ENCODE measurements around the gene VNN1.

The VNN1 gene, protein sequence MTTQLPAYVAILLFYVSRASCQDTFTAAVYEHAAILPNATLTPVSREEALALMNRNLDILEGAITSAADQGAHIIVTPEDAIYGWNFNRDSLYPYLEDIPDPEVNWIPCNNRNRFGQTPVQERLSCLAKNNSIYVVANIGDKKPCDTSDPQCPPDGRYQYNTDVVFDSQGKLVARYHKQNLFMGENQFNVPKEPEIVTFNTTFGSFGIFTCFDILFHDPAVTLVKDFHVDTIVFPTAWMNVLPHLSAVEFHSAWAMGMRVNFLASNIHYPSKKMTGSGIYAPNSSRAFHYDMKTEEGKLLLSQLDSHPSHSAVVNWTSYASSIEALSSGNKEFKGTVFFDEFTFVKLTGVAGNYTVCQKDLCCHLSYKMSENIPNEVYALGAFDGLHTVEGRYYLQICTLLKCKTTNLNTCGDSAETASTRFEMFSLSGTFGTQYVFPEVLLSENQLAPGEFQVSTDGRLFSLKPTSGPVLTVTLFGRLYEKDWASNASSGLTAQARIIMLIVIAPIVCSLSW
- total RNA-seq, result 0 reads per million in 4 donors

DNA sequence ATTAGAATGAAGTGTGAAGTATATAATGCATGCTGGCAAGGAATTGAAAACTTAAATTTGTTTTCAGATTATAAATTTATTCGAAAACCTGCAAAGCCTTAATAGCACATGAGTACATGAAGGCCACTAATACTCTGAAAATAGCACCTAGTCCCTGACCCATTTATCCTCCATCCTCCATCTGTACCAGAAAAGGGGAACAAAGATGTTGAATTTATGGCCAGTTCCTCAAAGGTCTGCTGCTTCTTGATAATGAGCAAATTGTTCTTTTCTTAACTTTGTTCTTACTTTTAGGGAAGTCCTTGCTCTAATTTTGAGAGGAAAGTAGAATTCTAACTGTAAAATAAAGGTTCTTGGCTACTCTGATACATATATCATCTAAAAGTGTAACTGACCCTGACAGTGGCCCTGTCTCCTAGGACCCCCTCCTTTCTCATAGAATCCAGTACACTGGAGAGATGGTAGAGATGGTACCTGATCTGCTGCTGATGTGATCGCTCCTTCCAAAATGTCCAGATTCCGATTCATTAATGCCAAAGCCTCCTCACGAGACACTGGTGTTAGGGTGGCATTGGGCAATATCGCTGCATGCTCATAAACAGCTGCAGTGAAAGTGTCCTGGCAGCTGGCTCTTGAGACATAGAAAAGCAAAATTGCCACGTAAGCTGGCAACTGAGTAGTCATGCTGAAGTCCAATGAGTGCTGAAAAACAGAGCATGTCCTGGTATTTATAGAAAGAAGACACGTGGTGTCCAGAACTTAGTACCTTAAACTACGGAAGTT is at the start of gene VNN1:
Gene VNN1, minus strand, starts transcription at position 704 of the 783 bp plus-strand sequence. Its CDS starts 20 bp downstream, at position 684.
- no peak for DNase-seq

DNA sequence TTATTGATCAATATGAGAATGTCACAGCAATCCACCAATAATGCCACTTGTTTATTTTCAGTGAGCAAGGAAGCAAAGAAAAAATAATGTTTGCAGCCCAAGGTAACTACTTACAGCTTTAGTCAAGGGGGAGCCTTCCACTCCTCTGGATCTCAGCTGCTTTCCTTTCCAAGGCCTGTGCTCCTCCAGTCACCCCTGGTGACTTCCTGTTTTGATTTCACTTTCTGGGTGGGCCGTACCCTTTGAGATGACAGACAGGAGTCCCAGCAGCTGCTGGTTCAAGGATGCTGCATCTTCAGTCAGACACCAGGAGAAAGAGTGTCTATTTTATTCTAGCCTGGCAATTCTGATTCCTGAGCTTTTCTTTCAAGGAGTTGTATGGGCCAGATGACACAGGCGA is 49.4 kb upstream of the VNN1 start:
- peak in 3 of 5 donors; percentile 3 to 71 (median 22) for DNase-seq

DNA sequence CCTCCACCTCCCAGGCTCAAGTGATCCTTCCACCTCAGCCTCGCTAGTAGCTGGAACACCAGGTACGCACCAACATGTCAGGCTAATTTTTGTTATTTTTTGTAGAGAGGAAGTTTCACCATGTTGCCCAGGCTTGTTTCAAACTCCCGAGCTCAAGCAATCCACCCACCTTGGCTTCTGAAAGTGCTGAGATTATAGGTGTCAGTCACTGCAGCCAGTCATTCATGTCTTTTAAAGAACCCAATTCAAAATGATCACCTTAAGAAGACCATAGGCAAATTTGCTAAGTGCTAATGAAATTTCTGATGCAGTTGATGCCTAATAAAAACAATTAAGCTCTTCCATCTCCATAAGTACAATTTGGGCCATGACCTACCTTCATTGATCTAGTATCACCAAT is 46.4 kb upstream of the VNN1 start:
- no peak for DNase-seq

GRCh38 chr6:132758689-132759088 is 44.8 kb upstream of the VNN1 start:
- no peak for DNase-seq

- no peak for DNase-seq
Measured at GRCh38 chr6:132752255-132752654, 38.4 kb upstream of the VNN1 start.

GRCh38 chr6:132751828-132752227 is 38.0 kb upstream of the VNN1 start:
- DNase-seq, result no peak

GRCh38 chr6:132751306-132751705 is 37.5 kb upstream of the VNN1 start:
- DNase-seq, result peak in 1 of 5 donors; percentile 68

GRCh38 chr6:132750455-132751248 is 36.8 kb upstream of the VNN1 start:
- peak in 1 of 5 donors; percentile 63 for DNase-seq

GRCh38 chr6:132749111-132749510 is 35.3 kb upstream of the VNN1 start:
- DNase-seq, result peak in 1 of 5 donors; percentile 88

DNA sequence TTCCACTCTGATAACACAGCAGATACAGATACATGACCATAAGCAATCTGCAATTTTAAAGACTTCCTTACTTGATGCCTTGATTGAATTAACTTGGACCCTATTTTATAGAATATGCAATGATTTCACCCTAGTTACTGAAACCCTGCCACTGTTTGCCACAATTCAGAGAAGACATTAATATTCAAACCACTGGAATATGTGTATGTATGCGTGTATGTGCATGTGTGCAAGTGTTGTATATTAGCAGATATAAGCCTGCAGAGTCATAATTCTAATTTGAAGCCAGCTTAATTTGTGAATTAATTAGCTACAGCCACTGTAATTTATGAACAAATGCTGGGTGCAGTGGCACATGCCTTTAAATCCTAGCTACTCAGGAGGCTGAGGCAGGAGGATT is 34.6 kb upstream of the VNN1 start:
- no peak for DNase-seq

DNA sequence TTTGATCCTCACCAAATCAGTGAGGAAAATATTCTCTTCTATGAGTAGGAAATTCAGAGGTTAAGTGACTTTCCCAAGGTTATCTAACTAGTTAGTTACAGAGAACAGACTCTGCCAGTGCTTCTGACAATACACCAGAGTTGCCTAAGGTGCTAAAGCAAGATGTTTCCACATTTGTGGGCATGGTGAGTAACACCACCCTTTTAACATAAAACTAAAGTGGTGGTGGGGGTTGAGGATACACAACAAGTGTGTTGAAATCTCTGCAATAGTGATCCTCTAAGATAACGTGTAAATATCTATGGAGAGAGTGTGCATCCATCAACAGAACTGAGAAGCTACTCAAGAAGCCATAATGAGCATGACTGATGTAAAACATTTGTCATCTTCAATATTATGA is 32.2 kb upstream of the VNN1 start:
- DNase-seq, result no peak

DNA sequence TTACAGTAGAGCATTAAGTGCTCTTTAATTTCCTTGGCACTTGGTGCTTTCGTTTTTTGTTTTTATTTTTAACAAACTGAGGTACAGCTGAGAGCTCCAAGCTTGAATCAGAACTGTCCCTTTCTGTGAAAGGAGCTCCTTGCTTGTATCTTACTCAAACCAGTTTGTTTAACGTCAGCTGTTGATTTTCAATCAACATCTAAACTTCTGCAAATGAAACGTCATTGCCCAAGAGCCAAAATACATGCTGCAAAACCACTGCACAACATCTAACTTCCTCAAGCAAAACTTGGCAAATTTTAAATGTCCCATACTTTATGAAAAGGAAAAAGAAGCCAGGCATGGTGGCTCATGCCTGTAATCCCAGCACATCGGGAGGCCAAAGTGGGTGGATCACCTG is 28.6 kb upstream of the VNN1 start:
- DNase-seq, result no peak

DNA sequence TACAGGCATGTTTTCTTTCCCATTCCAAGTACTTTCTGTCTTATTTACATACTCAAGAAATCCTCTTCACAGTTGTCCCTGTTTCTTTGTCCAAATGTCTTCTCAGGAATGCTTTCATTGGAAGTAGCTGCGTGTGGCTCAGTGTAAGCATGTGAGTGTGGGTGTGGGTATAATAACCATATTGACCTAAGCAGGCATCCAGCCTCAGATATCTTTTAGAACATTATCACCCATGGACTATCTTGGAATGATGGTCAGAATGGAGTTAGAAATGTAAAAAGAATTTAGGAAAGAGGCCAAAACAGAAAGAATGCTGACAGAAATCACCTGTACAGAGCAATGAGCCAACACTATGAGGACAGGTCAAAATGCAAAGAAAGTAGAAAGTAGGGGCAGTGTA is 27.4 kb upstream of the VNN1 start:
- DNase-seq, result no peak

DNA sequence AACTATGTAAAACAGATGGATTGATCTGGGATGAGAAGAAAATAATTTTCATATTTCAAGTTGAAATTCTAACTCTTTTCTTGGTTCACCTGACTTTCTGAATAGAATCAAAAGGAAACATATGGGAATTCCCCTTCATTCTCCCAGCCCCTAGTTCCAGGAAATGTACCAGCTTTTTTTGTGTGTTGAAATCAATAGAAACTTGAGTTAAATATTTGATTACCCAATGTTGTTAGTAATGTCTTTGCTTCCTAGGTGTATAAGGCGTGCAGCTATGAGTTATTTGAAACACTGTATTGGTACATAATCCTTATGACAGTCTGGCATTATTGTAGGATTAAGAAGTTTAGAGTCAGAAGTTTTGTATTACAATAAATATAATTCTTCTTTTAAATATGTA is 22.4 kb upstream of the VNN1 start:
- peak in 1 of 5 donors; percentile 56 for DNase-seq

GRCh38 chr6:132734694-132735236 is 20.9 kb upstream of the VNN1 start:
- DNase-seq, result no peak

GRCh38 chr6:132733814-132734213 is 20.0 kb upstream of the VNN1 start:
- no peak for DNase-seq

DNA sequence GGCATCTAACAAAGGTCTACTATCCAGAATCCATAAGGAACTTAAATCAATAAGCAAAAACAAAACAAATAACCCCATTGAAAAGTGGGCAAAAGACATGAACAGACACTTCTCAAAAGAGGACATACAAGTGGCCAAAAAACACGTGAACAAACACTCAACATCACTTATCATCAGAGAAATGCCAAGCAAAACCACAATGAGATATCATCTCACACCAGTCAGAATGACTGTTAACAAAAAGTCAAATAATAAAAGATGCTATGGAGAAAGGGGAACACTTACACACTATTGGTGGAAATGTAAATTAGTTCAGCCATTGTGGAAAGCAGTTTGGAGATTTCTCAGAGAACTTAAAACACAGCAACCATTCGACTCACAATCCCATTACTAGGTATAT is 19.4 kb upstream of the VNN1 start:
- DNase-seq, result no peak

DNA sequence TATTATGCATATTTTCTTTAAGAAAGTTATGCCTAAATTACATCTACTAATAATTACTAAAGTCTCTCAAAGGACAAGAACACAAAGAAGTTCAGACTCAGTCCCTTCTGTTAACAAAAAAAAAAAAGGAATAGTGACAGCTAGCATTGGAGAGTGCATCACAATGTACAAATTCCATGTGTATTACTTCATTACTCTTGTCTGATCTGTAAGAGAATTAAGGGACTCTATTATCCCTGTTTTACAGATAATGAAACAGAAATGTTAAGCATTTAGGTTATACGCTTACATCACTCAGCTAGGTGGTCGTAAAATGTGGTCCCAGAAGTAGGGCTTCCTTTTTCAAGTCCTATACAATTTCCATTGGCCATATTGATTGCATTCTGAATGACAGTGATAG is 17.2 kb upstream of the VNN1 start:
- DNase-seq, result no peak

DNA sequence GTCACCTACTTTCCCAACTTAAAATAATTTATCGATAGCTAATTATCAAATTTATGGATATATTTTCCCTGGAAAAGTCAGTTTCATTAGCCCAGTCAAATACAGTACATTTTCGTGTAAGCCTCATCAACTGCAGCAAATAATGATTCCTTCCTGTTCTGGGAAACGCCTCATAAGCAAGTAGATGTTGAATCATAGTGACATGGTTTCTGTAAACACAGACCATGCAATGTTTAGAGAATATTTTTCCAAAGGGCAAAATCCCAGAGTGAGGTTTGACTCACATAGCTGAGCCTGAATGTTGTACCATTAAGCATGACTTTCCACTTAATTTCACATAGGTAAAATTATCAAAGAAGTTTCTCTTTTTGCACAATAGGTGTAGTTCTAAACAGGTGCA is 16.7 kb upstream of the VNN1 start:
- DNase-seq, result no peak

GRCh38 chr6:132728616-132729015 is 14.8 kb upstream of the VNN1 start:
- no peak for DNase-seq

- DNase-seq, result no peak
Measured at GRCh38 chr6:132726608-132726975, 12.7 kb upstream of the VNN1 start.

DNA sequence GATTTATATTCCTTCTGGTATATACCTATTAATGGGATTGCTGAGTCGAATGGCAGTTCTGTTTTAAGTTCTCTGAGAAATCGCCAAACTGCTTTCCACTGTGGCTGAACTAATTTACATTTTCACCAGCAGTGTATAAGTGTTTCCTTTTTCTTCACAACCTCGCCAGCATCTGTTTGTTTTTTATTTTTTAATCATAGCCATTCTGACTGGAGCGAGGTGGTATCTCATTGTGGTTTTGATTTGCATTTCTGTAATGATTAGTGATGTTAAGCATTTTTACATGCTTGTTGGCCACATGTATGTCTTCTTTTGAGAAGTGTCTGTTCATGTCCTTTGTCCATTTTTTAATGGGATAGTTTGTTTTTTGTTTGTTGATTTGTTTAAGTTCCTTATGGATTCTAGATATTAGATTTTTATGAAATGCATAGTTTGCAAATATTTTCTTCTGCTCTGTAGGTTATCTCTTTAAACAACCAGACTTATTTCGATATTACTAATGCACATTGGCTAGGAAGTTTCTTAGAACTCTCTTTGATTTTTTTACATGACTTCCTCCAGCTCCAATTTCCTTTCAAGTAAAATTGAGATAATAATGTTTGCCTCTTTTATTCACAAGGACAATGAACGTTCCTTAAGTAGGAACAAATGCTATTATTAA is 12.2 kb upstream of the VNN1 start:
- peak in 1 of 5 donors; percentile 40 for DNase-seq
